Activated gamma-delta T cell treated with anti-CD3 and anti-CD28 coated beads, Interleukin-2, amount 50 U/mL, for 16 hours (primary cell): ENCODE measurements around the gene C11orf58.

Experiments used
- DNase-seq: peaks from one replicate; pipeline ENCODE4 v3.0.0-alpha.2; 2020; ENCODE audit warnings: low read depth

C11orf58 gene

DNA sequence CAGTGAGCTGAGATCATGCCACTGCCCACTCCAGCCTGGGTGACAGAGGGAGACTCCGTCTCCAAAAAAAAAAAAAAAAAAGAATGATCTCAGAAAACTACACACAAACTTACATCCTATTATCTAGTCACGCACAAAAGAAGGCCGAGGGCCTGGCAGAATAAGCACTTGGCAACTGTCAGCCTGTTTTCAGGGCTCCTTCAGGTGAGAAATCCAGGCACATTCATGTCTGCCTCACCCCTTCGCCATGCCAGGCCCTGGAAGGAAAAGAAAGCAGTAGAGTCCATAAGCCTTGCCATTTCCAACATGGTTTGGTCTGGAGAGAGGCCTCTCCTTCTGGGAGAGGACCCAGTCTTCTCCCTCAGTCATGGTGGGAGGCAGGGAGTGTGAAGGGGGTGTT lies 30.9 kb downstream of the C11orf58 start:
- DNase-seq, result no peak

- DNase-seq, result no peak
Observed at GRCh38 chr11:16770016-16770415, 31.6 kb downstream of the C11orf58 start.

DNA sequence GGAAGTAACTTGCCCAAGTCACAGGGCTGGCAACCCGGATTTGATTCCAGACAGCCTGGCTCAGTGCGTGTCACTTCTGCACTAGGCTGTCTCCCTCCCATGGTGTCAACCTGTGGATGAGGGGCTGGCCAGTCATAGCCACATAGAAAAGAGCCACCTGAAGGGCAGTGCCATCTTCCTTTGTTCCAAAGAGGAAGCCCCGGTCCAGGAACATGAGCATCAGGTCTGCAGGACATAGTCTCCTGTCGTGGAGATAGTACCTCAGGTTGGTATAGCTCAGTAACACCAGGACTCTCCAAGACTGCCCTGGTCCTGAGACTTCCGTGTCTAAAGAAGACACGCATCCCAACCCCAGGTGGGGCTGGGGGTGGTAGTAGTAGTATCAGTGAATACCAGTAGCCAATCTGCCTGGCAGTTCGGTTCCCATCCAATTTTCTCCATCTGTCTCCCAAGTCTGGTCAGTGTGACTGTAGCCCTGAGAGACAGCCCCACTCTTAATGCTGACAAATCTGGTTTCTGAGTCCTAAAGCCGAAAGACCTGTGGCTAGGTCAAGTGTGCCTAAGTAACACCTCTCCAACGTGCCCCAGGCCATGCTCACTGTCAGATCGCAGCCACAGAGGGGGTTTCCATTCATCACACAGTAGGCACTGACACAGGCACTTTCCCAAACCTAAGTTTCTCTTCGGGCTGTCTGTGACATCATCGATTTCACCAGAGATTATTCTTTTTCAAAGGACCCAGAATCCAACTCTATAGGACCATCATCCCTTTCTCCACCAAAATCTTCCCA lies 33.1 kb downstream of the C11orf58 start:
- DNase-seq, result no peak

DNA sequence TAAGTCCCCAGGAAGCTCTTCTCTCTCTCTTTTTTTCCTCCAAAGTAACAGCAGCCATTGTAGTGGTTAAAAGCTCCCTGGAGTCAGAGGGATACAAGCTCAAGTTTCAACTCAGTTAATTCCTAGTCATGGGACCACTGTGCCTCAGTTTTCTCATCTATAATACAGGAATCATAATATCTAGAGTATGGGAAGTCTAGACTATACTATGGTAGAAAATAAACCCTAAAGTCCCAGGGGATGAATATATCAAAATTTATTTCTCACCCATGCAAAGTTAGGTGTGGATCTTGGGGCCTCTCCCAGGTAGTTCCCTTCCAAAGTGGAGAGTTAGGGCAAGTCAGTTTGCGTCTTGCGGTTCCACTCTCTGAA lies 33.7 kb downstream of the C11orf58 start:
- no peak for DNase-seq

GRCh38 chr11:16773981-16774935 lies 35.8 kb downstream of the C11orf58 start:
- DNase-seq, result no peak

- DNase-seq, result no peak
Observed at GRCh38 chr11:16774936-16775613, 36.6 kb downstream of the C11orf58 start.

DNA sequence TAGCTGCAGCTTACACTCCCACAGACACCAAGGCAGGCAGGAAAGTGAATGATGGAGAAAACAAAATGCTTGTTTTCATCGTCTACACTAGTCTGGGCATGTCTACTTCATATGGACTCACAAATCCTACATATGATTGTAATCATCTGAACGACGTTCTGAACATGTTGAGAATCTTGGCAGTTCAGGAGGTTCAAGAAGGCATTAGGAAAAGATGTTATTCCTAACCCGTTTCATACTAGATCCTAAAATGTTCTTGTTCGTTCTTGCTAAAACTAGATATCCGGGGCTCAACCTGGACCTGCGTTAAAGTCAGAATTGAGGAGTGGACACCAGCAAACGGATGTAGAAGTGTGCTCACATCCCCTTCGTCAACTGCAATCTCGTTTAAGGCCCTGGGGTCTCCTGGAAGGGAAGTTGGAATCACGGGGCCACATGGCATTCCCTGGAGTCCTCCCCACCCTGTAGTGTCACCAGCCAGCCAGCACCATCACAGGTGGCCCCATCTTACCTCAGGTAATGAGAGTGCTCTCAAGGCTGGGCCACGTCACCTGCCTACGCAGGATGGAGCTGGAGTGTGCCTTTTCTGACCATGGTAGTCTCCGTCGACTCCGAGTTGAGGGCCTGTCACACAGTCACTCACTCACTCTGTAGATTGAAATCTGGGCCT lies 37.3 kb downstream of the C11orf58 start:
- no peak for DNase-seq

- no peak for DNase-seq
Observed at GRCh38 chr11:16776711-16777612, 38.5 kb downstream of the C11orf58 start.

- DNase-seq, result no peak
Observed at GRCh38 chr11:16777613-16777975, 39.1 kb downstream of the C11orf58 start.

DNA sequence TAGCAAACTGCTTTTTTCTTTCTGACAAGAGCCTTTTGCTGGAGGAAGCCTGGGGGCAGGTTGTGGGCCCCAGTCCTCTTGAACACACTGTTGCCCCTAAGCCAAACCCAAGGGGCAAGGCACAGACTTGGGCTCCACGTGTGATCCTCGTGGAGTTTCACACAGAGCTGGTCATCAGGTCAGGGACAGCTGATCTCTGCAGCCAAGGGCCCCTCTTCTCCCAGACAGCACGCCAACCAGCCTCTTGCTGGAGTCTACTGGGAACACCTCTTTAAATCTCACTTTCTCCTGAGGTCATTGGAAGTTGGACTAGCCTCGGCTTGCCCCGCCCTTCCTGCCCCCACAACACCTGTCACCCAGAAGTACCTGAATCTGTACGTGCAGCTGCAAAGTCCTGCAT lies 39.8 kb downstream of the C11orf58 start:
- no peak for DNase-seq

GRCh38 chr11:16778876-16779275 lies 40.4 kb downstream of the C11orf58 start:
- DNase-seq, result no peak

DNA sequence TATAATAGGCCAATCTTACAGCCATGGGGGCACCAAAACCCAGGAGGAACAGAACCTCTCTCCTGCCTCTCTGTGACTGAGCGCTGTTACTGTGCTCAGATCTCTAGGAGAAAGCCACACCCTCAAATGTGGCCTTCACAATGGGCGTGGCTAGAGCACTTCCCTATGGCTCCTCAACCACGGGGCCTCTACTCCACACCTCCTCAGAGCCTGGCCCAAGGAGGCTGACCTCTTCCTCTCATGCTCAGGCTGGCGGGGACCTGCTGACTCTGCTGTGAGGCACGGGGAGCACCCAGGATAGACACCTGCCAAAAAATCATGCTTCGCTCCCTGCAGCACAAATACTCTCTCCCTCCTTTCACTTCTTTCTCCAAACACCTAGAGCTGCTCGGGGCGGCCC lies 41.0 kb downstream of the C11orf58 start:
- no peak for DNase-seq

GRCh38 chr11:16780146-16780545 lies 41.7 kb downstream of the C11orf58 start:
- DNase-seq, result no peak

- DNase-seq, result no peak
Observed at GRCh38 chr11:16780698-16781550, 42.5 kb downstream of the C11orf58 start.

GRCh38 chr11:16781936-16782919 lies 43.8 kb downstream of the C11orf58 start:
- no peak for DNase-seq

- DNase-seq, result no peak
Observed at GRCh38 chr11:16783321-16783801, 44.9 kb downstream of the C11orf58 start.

- no peak for DNase-seq
Observed at GRCh38 chr11:16784097-16784496, 45.6 kb downstream of the C11orf58 start.

DNA sequence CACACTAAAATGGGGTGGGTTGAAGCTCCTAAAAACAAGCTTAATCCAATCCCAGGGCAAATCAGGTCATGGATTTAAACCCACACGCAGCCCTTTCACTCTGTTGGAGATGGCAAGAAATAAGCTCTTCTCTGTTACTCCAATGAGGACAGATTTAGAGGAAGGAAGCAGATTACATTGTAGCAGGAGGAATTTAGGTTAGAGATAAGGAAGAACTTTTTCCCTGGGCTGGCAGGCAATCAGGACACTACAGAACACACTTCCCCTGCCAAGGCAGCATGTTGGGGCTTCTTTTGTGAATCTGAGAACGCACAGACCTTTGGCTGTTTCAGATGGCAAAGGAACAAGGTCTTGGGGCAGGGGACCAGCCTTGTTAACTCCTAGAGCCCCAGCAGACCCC lies 46.2 kb downstream of the C11orf58 start:
- no peak for DNase-seq
